NCI-H226 (cell line): Measurements from ENCODE around the gene PRR14.
"Not testable (repeated sequence)": the region's sequence is repeated elsewhere in the genome, so short reads cannot be mapped to it uniquely, and the experiment has no call there.

Experiments used
- DNase-seq: peaks from one replicate; pipeline ENCODE4 v3.0.0-alpha.2; 2015

Gene PRR14

GRCh38 chr16:30633526-30633925 lies 17.2 kb upstream of the PRR14 start:
- no peak for DNase-seq

- DNase-seq, result no peak
These were observed 14.2 kb upstream of the PRR14 start for GRCh38 chr16:30636599-30636998.

GRCh38 chr16:30637139-30637538 lies 13.6 kb upstream of the PRR14 start:
- not testable (repeated sequence) for DNase-seq

GRCh38 chr16:30637944-30638343 lies 12.8 kb upstream of the PRR14 start:
- peak; percentile 46 for DNase-seq

GRCh38 chr16:30641378-30641982 lies 9.3 kb upstream of the PRR14 start:
- no peak for DNase-seq

- DNase-seq, result no peak
These were observed 6.4 kb upstream of the PRR14 start for GRCh38 chr16:30644334-30644830.

- no peak for DNase-seq
These were observed 5.0 kb upstream of the PRR14 start for GRCh38 chr16:30645727-30646126.

- no peak for DNase-seq
These were observed 3.5 kb upstream of the PRR14 start for GRCh38 chr16:30647274-30647571.

- no peak for DNase-seq
These were observed 913 bp upstream of the PRR14 start for GRCh38 chr16:30649725-30650368.

GRCh38 chr16:30651124-30652004 lies 604 bp downstream of the PRR14 start:
- peak; percentile 40 for DNase-seq

GRCh38 chr16:30652005-30652296 lies 1.2 kb downstream of the PRR14 start:
- DNase-seq, result no peak

- DNase-seq, result no peak
These were observed 2.0 kb downstream of the PRR14 start for GRCh38 chr16:30652718-30653117.

GRCh38 chr16:30654856-30655255 lies 4.1 kb downstream of the PRR14 start:
- no peak for DNase-seq

- DNase-seq, result no peak
These were observed 5.1 kb downstream of the PRR14 start for GRCh38 chr16:30655815-30656347.

GRCh38 chr16:30656388-30656787 lies 5.6 kb downstream of the PRR14 start:
- no peak for DNase-seq

GRCh38 chr16:30656974-30657865 lies 6.5 kb downstream of the PRR14 start:
- no peak for DNase-seq

- DNase-seq, result peak; percentile 99
These were observed 7.3 kb downstream of the PRR14 start, which contains the start of gene FBRS for GRCh38 chr16:30657866-30658730. Gene FBRS (plus strand): TSS chr16:30658431. CDS start chr16:30659519, 1,088 bp downstream.

GRCh38 chr16:30658731-30659506 lies 8.2 kb downstream of the PRR14 start:
- DNase-seq, result peak; percentile 93

- peak; percentile 12 for DNase-seq
These were observed 9.0 kb downstream of the PRR14 start for GRCh38 chr16:30659507-30660423.
